HG03565 (cell line): ENCODE data around the gene BRD1.

Source experiments
- ATAC-seq: cut with Tn5 transposase; IDR thresholded peaks from one replicate; pipeline ENCODE4 v1.9.1; 2021; ENCODE audit warnings: mild to moderate bottlenecking, moderate library complexity; ENCODE audit not compliant: unreplicated experiment

The BRD1 gene

GRCh38 chr22:49803737-49804375 lies 23.8 kb downstream of the BRD1 start:
- ATAC-seq, result no peak

GRCh38 chr22:49803134-49803533 lies 24.5 kb downstream of the BRD1 start:
- ATAC-seq, result no peak

- ATAC-seq, result no peak
Observed at GRCh38 chr22:49801391-49802060, 26.1 kb downstream of the BRD1 start.

GRCh38 chr22:49800408-49801238 lies 27.1 kb downstream of the BRD1 start:
- ATAC-seq, result no peak

GRCh38 chr22:49799431-49800075 lies 28.1 kb downstream of the BRD1 start:
- ATAC-seq, result no peak

- ATAC-seq, result no peak
Observed at GRCh38 chr22:49798486-49799151, 29.1 kb downstream of the BRD1 start.

GRCh38 chr22:49797706-49798105 lies 30.0 kb downstream of the BRD1 start:
- no peak for ATAC-seq

GRCh38 chr22:49796596-49797270 lies 30.9 kb downstream of the BRD1 start:
- no peak for ATAC-seq

- no peak for ATAC-seq
Observed at GRCh38 chr22:49795521-49795920, 32.2 kb downstream of the BRD1 start.

GRCh38 chr22:49793871-49794270 lies 33.8 kb downstream of the BRD1 start:
- ATAC-seq, result no peak

GRCh38 chr22:49793296-49793695 lies 34.4 kb downstream of the BRD1 start:
- no peak for ATAC-seq

- ATAC-seq, result no peak
Observed at GRCh38 chr22:49792107-49792506, 35.6 kb downstream of the BRD1 start.

- no peak for ATAC-seq
Observed at GRCh38 chr22:49791682-49792081, 36.0 kb downstream of the BRD1 start.

GRCh38 chr22:49790912-49791311 lies 36.8 kb downstream of the BRD1 start:
- no peak for ATAC-seq

- no peak for ATAC-seq
Observed at GRCh38 chr22:49789289-49790141, 38.2 kb downstream of the BRD1 start.

GRCh38 chr22:49788504-49788903 lies 39.2 kb downstream of the BRD1 start:
- no peak for ATAC-seq

- ATAC-seq, result no peak
Observed at GRCh38 chr22:49787861-49788260, 39.8 kb downstream of the BRD1 start.

GRCh38 chr22:49786976-49787706 lies 40.5 kb downstream of the BRD1 start:
- ATAC-seq, result no peak
